A549 (cell line): Measurements from ENCODE around the gene INTS15. TPM values are rescaled to one million over a fixed set of nuclear protein-coding genes. Genes with fewer than 3 reads are reported as not detected.
"Not testable (repeated sequence)": the region's sequence is repeated elsewhere in the genome, so short reads cannot be mapped to it uniquely, and the experiment has no call there.

ENCODE experiments used
- ATAC-seq, 2 experiments: fragments of 200-7000 bp in 1 of 2; fragments of >200 bp in 1 of 2; cut with Nextera tagmentation in 1 of 2; cut with Tn5 transposase in 1 of 2; 3 replicates each; pipeline versions ENCODE4 v1.8.0 to v1.9.1; 2018 to 2020; ENCODE audit warnings: mild to moderate bottlenecking in 1 of 2, moderate library complexity in 1 of 2
- CTCF ChIA-PET: fragments of 300-600 bp; sonication (Branson Sonifier 250); formaldehyde crosslinking; extraction: SDS; loops from one replicate; lab custom pipeline; 2021; ENCODE audit warnings: antibody characterized with exemption, inconsistent platforms; lab: Yijun Ruan, JAX
- POLR2A ChIA-PET: fragments of 350-600 bp; formaldehyde crosslinking; extraction: SDS; loops from one replicate; lab custom pipeline; 2021; ENCODE audit warnings: antibody characterized with exemption, inconsistent platforms; lab: Yijun Ruan, JAX
- DNase-seq, 2 experiments: peaks; one replicate each; pipeline versions ENCODE4 v3.0.0 to v3.0.0-alpha.2; 2011 to 2016; ENCODE audit warnings: low read depth in 1 of 2, low spot score in 1 of 2
- FAIRE-seq: peaks from 2 replicates; lab custom pipeline; 2011; peaks lifted over from hg19 to GRCh38; lab: Jason Lieb, UNC
- H3K27ac ChIP-seq, 2 experiments: fragments of >200 bp; sonication (Bioruptor Twin); formaldehyde crosslinking; 3 replicates each; pipeline ENCODE4 v1.5.1; 2016 to 2017
- H3K4me1 ChIP-seq: fragments of >200 bp; sonication (Bioruptor Twin); formaldehyde crosslinking; 3 replicates; pipeline ENCODE4 v1.6.1; 2016
- H3K4me2 ChIP-seq: fragments of >200 bp; sonication (Bioruptor Twin); formaldehyde crosslinking; 3 replicates; pipeline ENCODE4 v1.6.1; 2016
- H3K4me3 ChIP-seq: fragments of >200 bp; sonication (Bioruptor Twin); formaldehyde crosslinking; 3 replicates; pipeline ENCODE4 v1.5.1; 2016
- H3K9me3 ChIP-seq: fragments of >200 bp; sonication (Bioruptor Twin); formaldehyde crosslinking; 3 replicates; pipeline ENCODE4 v1.6.1; 2016
- BHLHE40 ChIP-seq: IDR thresholded peaks from 2 replicates; pipeline ENCODE4 v1.6.1; 2012; ENCODE audit warnings: low read depth, low read length, inconsistent platforms
- CEBPB ChIP-seq, 2 experiments: fragments of >200 bp in 1 of 2; sonication (Bioruptor Twin) in 1 of 2; formaldehyde crosslinking in 1 of 2; IDR thresholded peaks; 2 replicates each; pipeline ENCODE4 v1.6.1; 2012 to 2016
- CHD4 ChIP-seq: fragments of 200-600 bp; sonication (generic); IDR thresholded peaks from 2 replicates; pipeline ENCODE4 v1.6.1; 2016; ENCODE audit warnings: antibody characterized with exemption, mild to moderate bottlenecking, borderline replicate concordance
- EHF ChIP-seq: fragments of 250-450 bp; sonication (Bioruptor Pico); IDR thresholded peaks from 2 replicates; pipeline ENCODE4 v1.5.0; 2020; ENCODE audit warnings: mild to moderate bottlenecking
- ESRRA ChIP-seq: fragments of 150-350 bp; IDR thresholded peaks from 2 replicates; pipeline ENCODE4 v1.6.1; 2014; ENCODE audit warnings: mild to moderate bottlenecking, low read length, borderline replicate concordance
- FOSL2 ChIP-seq, 2 experiments: fragments of 450-650 bp in 1 of 2; fragments of >200 bp in 1 of 2; sonication (Bioruptor Twin) in 1 of 2; formaldehyde crosslinking; IDR thresholded peaks; 2 replicates each; pipeline versions ENCODE4 v1.5.0 to v1.6.1; 2016 to 2020; ENCODE audit warnings: mild to moderate bottlenecking in 1 of 2, moderate library complexity in 1 of 2
- HOXB13 ChIP-seq: fragments of 250-450 bp; sonication (Bioruptor Pico); IDR thresholded peaks from 2 replicates; pipeline ENCODE4 v1.5.0; 2020; ENCODE audit warnings: low read depth, mild to moderate bottlenecking, moderate library complexity
- JUN ChIP-seq, 2 experiments: fragments of >200 bp; sonication (Bioruptor Twin); formaldehyde crosslinking; IDR thresholded peaks; 2 replicates in 1 of 2; 3 replicates in 1 of 2; pipeline ENCODE4 v1.6.1; 2016 to 2017
- JUNB ChIP-seq: fragments of >200 bp; sonication (Bioruptor Twin); formaldehyde crosslinking; IDR thresholded peaks from 2 replicates; pipeline ENCODE4 v1.6.1; 2016
- KDM1A ChIP-seq: fragments of 200-600 bp; sonication (generic); IDR thresholded peaks from 2 replicates; pipeline ENCODE4 v1.6.1; 2016; ENCODE audit warnings: low read depth, mild to moderate bottlenecking
- KDM5A ChIP-seq: fragments of 200-600 bp; sonication (generic); IDR thresholded peaks from 2 replicates; pipeline ENCODE4 v1.6.1; 2016; ENCODE audit warnings: antibody characterized with exemption, mild to moderate bottlenecking
- MYC ChIP-seq: IDR thresholded peaks from 2 replicates; pipeline ENCODE4 v1.6.1; 2012; ENCODE audit warnings: mild to moderate bottlenecking, inconsistent platforms, low read length, improper control_type of control experiment, borderline replicate concordance
- NFE2L2 ChIP-seq: fragments of 150-350 bp; conservative IDR thresholded peaks from 2 replicates; pipeline ENCODE4 v1.6.1; 2014; ENCODE audit warnings: low read length
- POLR2A ChIP-seq: IDR thresholded peaks from 2 replicates; pipeline ENCODE4 v1.6.1; 2012; ENCODE audit warnings: mild to moderate bottlenecking, low read length
- ZFP36 ChIP-seq: fragments of 450-650 bp; IDR thresholded peaks from 2 replicates; pipeline ENCODE4 v1.6.1; 2014; ENCODE audit warnings: borderline replicate concordance; ENCODE audit not compliant: partially characterized antibody
- WGBS: methylation state at CpG from one replicate; pipeline ENCODE4 v1.1.6; 2017; ENCODE audit errors: missing lambda C conversion rate; 5-methylcytosine and 5-hydroxymethylcytosine counted together
- polyA plus RNA-seq, 4 experiments: library from polyadenylated mRNA; depleted of rRNA in 3 of 4; stranded (reverse); fragments of >200 nt; fragmentation: RNase III in 1 of 4; extraction: RNeasy Plus Mini Kit Qiagen cat#74134 plus additional on column Dnase treatment in 1 of 4; gene quantifications; 2 replicates in 3 of 4; 3 replicates in 1 of 4; pipeline ENCODE4 v1.2.3, GENCODE V29; 2011 to 2017
- TF ChIP-seq, protein P1 (sequence below): fragments of 450-650 bp; IDR thresholded peaks from 2 replicates; pipeline ENCODE4 v1.6.1; 2014; ENCODE audit warnings: antibody characterized with exemption
- TF ChIP-seq, protein P2 (sequence below): fragments of 250-450 bp; sonication (Bioruptor Pico); IDR thresholded peaks from 2 replicates; pipeline ENCODE4 v1.5.0; 2020; ENCODE audit warnings: low read depth, mild to moderate bottlenecking, moderate library complexity
- TF ChIP-seq, protein P3 (sequence below): fragments of 200-600 bp; sonication (generic); IDR thresholded peaks from 2 replicates; pipeline ENCODE4 v1.6.1; 2016; ENCODE audit warnings: antibody characterized with exemption, mild to moderate bottlenecking, moderate library complexity
- TF ChIP-seq, protein P4 (sequence below): fragments of >200 bp; sonication (Bioruptor Twin); formaldehyde crosslinking; IDR thresholded peaks from 3 replicates; pipeline ENCODE4 v1.6.1; 2016

INTS15 gene
- polyA plus RNA-seq, 2 of the 4 experiments (the other 2 are of a cell fraction): 14.7 to 23.4 TPM

DNA sequence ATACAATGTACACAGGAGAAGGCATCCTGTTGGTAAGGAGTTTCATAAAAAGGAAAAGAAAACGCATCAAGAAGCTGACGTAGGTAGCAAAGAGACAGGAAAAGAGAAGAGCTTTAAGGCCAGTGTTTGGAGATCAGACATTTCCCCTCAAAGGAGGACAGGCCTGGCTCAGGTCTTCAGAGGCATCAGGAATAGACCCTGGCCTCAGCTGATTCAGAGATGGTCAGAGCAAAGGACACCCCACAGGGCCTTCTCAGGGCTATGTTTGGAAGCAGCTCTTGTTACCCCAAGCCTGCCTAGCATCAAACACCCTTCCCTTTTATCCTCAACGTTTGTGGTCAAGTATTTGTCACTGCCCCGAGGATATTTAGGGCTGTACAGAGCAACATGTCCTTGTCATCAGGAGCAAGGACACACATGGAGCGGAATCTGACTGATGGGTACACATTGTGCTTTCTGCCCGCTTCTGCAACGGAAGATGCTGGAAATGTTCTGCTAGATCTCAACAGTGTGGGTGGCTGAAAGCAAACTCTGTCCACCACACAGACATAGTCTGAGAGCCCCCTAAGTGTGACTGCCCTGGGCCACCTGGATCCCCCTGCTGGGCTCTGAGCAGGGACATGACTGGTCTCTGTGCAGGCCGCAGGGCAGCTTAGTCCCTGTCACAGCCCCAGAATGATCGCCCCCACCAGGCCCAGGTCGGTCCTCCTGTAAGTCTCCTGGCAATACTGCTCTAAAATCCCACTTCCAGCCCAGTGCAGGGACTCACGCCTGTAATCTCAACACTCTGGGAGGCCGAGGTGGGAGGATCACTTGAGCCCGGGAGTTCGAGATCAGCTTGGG is 13.6 kb upstream of the INTS15 start:
- no peak for ATAC-seq
- H3K4me2 ChIP-seq: peak overlapping the region; percentile 84
- no peak for DNase-seq

DNA sequence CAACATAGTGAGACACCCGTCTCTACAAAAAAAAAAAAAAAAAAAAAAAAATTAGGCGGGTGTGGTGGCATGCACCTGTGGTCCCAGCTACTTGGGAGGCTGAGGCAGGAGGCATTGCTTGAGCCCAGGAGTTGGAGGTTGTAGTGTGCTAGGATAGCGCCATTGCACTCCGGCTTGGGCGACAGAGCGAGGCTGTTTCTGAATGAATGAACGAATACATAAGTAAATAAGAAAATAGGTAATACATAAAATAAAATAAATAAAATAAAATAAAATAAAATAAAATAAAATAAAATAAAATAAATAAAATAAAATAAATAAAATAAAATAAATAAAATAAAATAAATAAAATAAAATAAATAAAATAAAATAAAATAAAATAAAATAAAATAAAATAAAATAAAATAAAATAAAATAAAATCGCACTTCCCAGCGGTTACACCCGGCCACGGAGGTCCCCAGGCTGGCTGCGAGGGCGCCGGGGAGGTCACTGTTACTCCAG is 12.9 kb upstream of the INTS15 start:
- CTCF ChIA-PET: interaction anchor here (3.4 to 5.9 kb wide), 2 partner anchors 12 to 61 kb away, joined by 27 to 58 read pairs; partner anchors contain the start of gene INTS15
- 24% methylated on average over 13 of the region's 14 CpGs for whole genome bisulfite sequencing
- DNase-seq, ATAC-seq, H3K9me3 ChIP-seq, FAIRE-seq: not testable (repeated sequence)
- H3K4me1 ChIP-seq: peaks cover 20% of the 10 kb centered on the region
- POLR2A ChIA-PET: interaction anchor here (0.7 to 1.3 kb wide), 3 partner anchors 11 to 39 kb away, joined by 3 to 15 read pairs (median 3); partner anchors contain the start of genes INTS15 and ZNF853
- peak overlapping the region; percentile 84 for H3K4me2 ChIP-seq
- peak overlapping the region; percentile 77 for H3K4me3 ChIP-seq
- peak overlapping the region; percentile 93 to 95 for H3K27ac ChIP-seq

More for the DNA sequence above, 13.6 kb upstream of the INTS15 start:
- H3K27ac ChIP-seq: peak overlapping the region; percentile 93 to 95
- FAIRE-seq: no peak
- POLR2A ChIA-PET: interaction anchor here (0.7 kb wide), 1 partner anchor 12 kb away, joined by 3 read pairs; no protein-coding TSS in a partner anchor
- 70% methylated on average over 14 of the region's 14 CpGs for WGBS
- peaks cover 20% of the 10 kb centered on the region for H3K4me1 ChIP-seq
- peak overlapping the region; percentile 77 for H3K4me3 ChIP-seq
- CTCF ChIA-PET: interaction anchor here (0.7 to 5.9 kb wide), 7 partner anchors 10 to 610 kb away, joined by 3 to 58 read pairs (median 4); partner anchors contain the start of gene INTS15
- H3K9me3 ChIP-seq: no peaks in the 10 kb centered on the region
- no peak for TF ChIP-seq KDM1A
- no peak for TF ChIP-seq HOXB13 (CRISPR knock-in tag)
- TF ChIP-seq, protein P1, sequence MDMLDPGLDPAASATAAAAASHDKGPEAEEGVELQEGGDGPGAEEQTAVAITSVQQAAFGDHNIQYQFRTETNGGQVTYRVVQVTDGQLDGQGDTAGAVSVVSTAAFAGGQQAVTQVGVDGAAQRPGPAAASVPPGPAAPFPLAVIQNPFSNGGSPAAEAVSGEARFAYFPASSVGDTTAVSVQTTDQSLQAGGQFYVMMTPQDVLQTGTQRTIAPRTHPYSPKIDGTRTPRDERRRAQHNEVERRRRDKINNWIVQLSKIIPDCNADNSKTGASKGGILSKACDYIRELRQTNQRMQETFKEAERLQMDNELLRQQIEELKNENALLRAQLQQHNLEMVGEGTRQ: no peak
- TF ChIP-seq, protein P2, sequence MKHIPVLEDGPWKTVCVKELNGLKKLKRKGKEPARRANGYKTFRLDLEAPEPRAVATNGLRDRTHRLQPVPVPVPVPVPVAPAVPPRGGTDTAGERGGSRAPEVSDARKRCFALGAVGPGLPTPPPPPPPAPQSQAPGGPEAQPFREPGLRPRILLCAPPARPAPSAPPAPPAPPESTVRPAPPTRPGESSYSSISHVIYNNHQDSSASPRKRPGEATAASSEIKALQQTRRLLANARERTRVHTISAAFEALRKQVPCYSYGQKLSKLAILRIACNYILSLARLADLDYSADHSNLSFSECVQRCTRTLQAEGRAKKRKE (CRISPR knock-in tag): no peak
- TF ChIP-seq BHLHE40: no peak
- TF ChIP-seq, protein P3, sequence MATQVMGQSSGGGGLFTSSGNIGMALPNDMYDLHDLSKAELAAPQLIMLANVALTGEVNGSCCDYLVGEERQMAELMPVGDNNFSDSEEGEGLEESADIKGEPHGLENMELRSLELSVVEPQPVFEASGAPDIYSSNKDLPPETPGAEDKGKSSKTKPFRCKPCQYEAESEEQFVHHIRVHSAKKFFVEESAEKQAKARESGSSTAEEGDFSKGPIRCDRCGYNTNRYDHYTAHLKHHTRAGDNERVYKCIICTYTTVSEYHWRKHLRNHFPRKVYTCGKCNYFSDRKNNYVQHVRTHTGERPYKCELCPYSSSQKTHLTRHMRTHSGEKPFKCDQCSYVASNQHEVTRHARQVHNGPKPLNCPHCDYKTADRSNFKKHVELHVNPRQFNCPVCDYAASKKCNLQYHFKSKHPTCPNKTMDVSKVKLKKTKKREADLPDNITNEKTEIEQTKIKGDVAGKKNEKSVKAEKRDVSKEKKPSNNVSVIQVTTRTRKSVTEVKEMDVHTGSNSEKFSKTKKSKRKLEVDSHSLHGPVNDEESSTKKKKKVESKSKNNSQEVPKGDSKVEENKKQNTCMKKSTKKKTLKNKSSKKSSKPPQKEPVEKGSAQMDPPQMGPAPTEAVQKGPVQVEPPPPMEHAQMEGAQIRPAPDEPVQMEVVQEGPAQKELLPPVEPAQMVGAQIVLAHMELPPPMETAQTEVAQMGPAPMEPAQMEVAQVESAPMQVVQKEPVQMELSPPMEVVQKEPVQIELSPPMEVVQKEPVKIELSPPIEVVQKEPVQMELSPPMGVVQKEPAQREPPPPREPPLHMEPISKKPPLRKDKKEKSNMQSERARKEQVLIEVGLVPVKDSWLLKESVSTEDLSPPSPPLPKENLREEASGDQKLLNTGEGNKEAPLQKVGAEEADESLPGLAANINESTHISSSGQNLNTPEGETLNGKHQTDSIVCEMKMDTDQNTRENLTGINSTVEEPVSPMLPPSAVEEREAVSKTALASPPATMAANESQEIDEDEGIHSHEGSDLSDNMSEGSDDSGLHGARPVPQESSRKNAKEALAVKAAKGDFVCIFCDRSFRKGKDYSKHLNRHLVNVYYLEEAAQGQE: no peak
- TF ChIP-seq ESRRA: no peak
- TF ChIP-seq NFE2L2: no peak

DNA sequence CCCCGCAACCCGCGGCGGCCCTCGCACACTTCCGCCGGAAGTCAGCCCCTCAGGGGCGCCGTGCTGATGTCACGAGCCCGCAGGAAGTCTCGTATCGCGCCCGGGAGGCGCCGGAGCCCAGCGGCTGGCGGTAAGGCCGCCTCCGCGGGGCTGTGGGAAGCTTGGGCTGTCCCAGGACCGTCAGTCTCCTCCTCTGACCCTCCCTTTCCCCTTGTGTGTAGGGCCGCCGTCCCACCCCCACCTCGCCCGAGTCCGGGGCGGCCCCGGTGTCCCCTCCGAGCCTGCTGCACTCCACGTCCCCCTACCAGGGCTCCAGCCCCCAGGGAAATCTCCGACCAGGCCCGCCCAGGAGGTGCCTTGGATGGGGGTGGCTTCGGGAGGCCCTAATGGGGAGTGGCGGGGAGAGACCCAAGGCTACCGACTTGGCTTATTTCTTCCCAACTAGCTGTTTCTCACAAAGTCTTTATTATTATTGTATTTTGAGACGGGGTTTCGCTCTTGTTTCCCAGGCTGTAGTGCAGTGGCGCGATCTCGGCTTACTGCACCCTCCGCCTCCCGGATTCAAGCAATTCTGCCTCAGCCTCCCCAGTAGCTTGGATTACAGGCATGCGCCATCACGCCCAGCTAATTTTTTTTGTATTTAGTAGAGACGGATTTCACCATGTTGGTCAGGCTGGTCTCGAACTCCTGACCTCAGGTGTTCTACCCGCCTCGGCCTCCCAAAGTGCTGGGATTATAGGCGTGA is 12.3 kb upstream of the INTS15 start, which contains the start of gene ZDHHC4:
TSS of gene ZDHHC4 (plus strand) at position 86 of the 745 bp plus-strand sequence. CDS start 3,108 bp downstream, outside the sequence.
- Histone ChIP-seq H3K27ac (peak within 1 kb of the TSS; percentile 93 to 95), H3K4me3 (peak within 1 kb of the TSS; percentile 77), H3K4me2 (peak within 1 kb of the TSS; percentile 84), H3K9me3 (no peaks in the 10 kb centered on the region), H3K4me1 (peaks cover 20% of the 10 kb centered on the region)
- FAIRE-seq: no peak
- ATAC-seq: peak; percentile 97
- POLR2A ChIA-PET: interaction anchor here (1.0 to 1.8 kb wide), 4 partner anchors 9 to 38 kb away, joined by 3 to 15 read pairs (median 5); partner anchors contain the start of genes INTS15 and ZNF853
- CTCF ChIA-PET: interaction anchor here (0.6 to 5.9 kb wide), 3 partner anchors 11 to 61 kb away, joined by 4 to 58 read pairs (median 10); partner anchors contain the start of gene INTS15
- peak; percentile 93 to 99 for DNase-seq
- WGBS: 35% methylated on average over 26 of the region's 51 CpGs
- TF ChIP-seq, protein P4, sequence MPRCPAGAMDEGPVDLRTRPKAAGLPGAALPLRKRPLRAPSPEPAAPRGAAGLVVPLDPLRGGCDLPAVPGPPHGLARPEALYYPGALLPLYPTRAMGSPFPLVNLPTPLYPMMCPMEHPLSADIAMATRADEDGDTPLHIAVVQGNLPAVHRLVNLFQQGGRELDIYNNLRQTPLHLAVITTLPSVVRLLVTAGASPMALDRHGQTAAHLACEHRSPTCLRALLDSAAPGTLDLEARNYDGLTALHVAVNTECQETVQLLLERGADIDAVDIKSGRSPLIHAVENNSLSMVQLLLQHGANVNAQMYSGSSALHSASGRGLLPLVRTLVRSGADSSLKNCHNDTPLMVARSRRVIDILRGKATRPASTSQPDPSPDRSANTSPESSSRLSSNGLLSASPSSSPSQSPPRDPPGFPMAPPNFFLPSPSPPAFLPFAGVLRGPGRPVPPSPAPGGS: peak; percentile 98
- TF ChIP-seq KDM5A (no peak), POLR2A (peak; percentile 97), CEBPB (IDR thresholded peaks at IDR 0.05) (no peak), JUNB (no peak), CHD4 (0 out of 2 replicates have a peak, but pooled peaks have one; percentile 15), ZFP36 (no peak), MYC (no peak), EHF (CRISPR knock-in tag) (no peak), FOSL2 (IDR thresholded peaks at IDR 0.05) (no peak), FOSL2 (CRISPR knock-in tag; IDR thresholded peaks at IDR 0.05) (0 out of 2 replicates have a peak, but pooled peaks have one; percentile 10), JUN (IDR thresholded peaks at IDR 0.05) (peak; percentile 75 to 95; a peak in 4 of 5 replicates)
- TF ChIP-seq, protein P1: peak; percentile 42; the same call in 1 of the 2 replicates
- TF ChIP-seq, protein P2 (CRISPR knock-in tag): no peak
